Measurements from ENCODE around the gene SLC2A13. TPM values are rescaled to one million over a fixed set of nuclear protein-coding genes. Genes with fewer than 3 reads are reported as not detected.

Gene SLC2A13
- total RNA-seq, 6 experiments from 2014 or later: 5.2 to 11.7 (median 8.7) TPM

DNA sequence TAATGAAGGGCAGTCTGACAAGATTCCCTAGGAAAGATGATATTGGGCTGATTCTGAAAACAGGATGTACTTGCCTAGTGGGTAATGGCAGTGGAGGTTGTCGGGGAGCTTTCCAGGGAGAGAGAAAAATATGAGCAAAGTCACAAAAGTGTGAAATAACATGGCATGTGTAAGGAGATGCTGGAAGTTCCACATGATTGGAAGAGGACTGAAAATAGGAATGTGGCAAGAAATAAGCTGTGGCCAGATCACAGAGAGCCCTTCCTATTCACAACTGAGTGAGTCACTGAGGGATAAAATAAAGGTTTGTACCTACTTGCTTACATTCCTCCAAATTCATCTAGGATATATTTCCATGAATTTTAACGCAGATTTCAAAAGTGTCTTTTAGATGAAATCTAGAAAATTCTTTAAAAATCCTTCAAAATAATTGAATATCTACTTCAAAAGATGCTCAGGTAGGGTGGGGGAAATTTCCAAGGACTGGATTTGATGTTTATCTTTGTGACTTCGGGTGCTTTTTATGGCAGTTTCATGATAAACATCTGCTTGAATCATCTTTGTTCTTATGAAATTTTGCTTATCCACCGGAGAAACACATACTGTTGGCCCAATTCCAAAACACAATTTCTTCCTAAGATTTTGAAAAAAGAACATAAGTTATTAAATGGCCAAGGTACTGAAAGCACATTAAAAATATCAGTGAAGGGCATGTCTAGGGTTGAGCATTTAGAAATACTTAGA lies 36.3 kb upstream of the SLC2A13 start:
- no peak overlapping the region for H3K4me3 ChIP-seq
- no peaks in the 10 kb centered on the region for H3K4me1 ChIP-seq
- 70% methylated on average over 4 of the region's 4 CpGs for WGBS (ENCODE audit: insufficient coverage, low coverage, low lambda C conversion rate, missing lambda C conversion rate)
- no peaks in the 10 kb centered on the region for H3K27me3 ChIP-seq
- no peak for TF ChIP-seq POLR2A (IDR thresholded peaks at IDR 0.05)
- TF ChIP-seq CTCF (IDR thresholded peaks at IDR 0.05): no peak
- no peaks in the 10 kb centered on the region for H3K9me3 ChIP-seq
- H3K27ac ChIP-seq: no peak overlapping the region
- H3K36me3 ChIP-seq: no peaks in the 10 kb centered on the region
- ATAC-seq: no peak
- intact Hi-C loops (cut with DNase I): no loop called here
- DNase-seq: no peak

DNA sequence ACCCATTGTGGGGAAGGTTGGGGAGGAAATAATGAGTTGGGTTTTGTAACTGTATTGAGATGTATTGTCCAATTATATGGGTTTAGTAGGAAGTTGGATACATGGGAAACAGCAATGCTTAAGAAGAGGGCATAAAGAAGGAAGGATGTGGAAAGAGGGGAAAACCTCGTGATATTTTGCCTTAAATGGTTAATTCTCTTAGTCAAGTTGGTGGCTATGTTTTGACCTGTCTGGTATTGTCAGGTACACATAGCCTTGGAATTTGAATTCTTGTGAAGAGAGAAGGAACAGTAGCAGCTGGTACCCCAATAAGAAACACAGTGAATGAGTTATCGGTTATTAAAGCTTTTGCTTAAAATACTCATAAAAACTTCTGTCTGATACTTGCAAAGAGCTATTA lies 32.6 kb upstream of the SLC2A13 start:
- ATAC-seq: no peak
- no peak overlapping the region for H3K4me3 ChIP-seq
- no peaks in the 10 kb centered on the region for H3K9me3 ChIP-seq
- intact Hi-C loops (cut with DNase I): no loop called here
- WGBS (ENCODE audit: insufficient coverage, low coverage, low lambda C conversion rate, missing lambda C conversion rate): 66% methylated on average over 2 of the region's 2 CpGs
- H3K4me1 ChIP-seq: no peaks in the 10 kb centered on the region
- TF ChIP-seq POLR2A (IDR thresholded peaks at IDR 0.05) (no peak), CTCF (IDR thresholded peaks at IDR 0.05) (no peak)
- DNase-seq: no peak
- H3K27me3 ChIP-seq: no peaks in the 10 kb centered on the region
- H3K36me3 ChIP-seq: no peaks in the 10 kb centered on the region
- H3K27ac ChIP-seq: no peak overlapping the region

DNA sequence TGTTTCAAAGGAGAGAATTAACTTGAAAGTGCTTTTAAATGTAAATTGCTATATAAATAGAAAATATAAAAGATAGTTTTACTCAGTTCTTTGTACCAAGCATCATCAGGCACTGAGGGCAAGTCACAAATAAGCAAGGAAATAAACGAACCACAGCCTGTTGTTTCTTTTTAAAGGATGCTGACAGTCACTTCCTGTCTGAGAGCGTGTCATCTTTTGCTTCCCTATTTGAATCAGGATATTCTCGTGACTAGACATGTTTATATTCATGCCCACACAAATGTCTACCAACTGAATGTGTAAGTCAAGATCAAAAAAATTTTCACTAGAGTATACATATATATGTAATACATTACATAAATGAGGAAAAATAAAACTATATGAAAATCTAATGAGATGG lies 31.4 kb upstream of the SLC2A13 start:
- Histone ChIP-seq H3K4me3 (no peak overlapping the region), H3K9me3 (no peaks in the 10 kb centered on the region), H3K27ac (no peak overlapping the region), H3K4me1 (no peaks in the 10 kb centered on the region), H3K27me3 (no peaks in the 10 kb centered on the region), H3K36me3 (no peaks in the 10 kb centered on the region)
- DNase-seq: no peak
- intact Hi-C loops (cut with DNase I): no loop called here
- peak in 3 of 4 donors; percentile 37 to 59 (median 54) for ATAC-seq
- TF ChIP-seq POLR2A (IDR thresholded peaks at IDR 0.05) (no peak), CTCF (IDR thresholded peaks at IDR 0.05) (no peak)
- WGBS (ENCODE audit: insufficient coverage, low coverage, low lambda C conversion rate, missing lambda C conversion rate): 24% methylated on average over 3 of the region's 3 CpGs

- TF ChIP-seq POLR2A (IDR thresholded peaks at IDR 0.05) (no peak), CTCF (IDR thresholded peaks at IDR 0.05) (no peak)
Observed at GRCh38 chr12:40127408-40127807, 21.5 kb upstream of the SLC2A13 start.

More at GRCh38 chr12:40127408-40127807, 21.5 kb upstream of the SLC2A13 start:
- no peaks in the 10 kb centered on the region for H3K9me3 ChIP-seq
- intact Hi-C loops (cut with DNase I): no loop called here
- H3K27me3 ChIP-seq: no peaks in the 10 kb centered on the region
- DNase-seq: no peak
- no peaks in the 10 kb centered on the region for H3K36me3 ChIP-seq
- H3K27ac ChIP-seq: no peak overlapping the region
- no peak for ATAC-seq
- H3K4me3 ChIP-seq: no peak overlapping the region
- H3K4me1 ChIP-seq: no peaks in the 10 kb centered on the region
